ENCODE results near the gene ZNF628. TPM values are rescaled to one million over a fixed set of nuclear protein-coding genes. Genes with fewer than 3 reads are reported as not detected.

The ZNF628 gene
- polyA plus RNA-seq, 2 donors: 3.8 to 7.0 TPM

- Histone ChIP-seq H3K36me3 (ENCODE audit: control insufficient read depth in 2 of 2, insufficient read depth in 2 of 2, low read length in 1 of 2) (no peaks in the 10 kb centered on the region), H3K4me1 (ENCODE audit: control insufficient read depth in 2 of 2, insufficient read depth in 2 of 2, low read length in 1 of 2) (peaks cover 2 to 6% of the 10 kb centered on the region in 2 donors), H3K4me3 (ENCODE audit: low read depth in 1 of 2, low read length in 2 of 2) (no peak overlapping the region), H3K9me3 (ENCODE audit: control insufficient read depth in 2 of 2, insufficient read depth in 1 of 2, low read depth in 1 of 2, low read length in 1 of 2) (no peaks in the 10 kb centered on the region), H3K27ac (ENCODE audit: low read depth in 2 of 2, low read length in 1 of 2) (no peak overlapping the region), H3K27me3 (ENCODE audit: control insufficient read depth in 1 of 2, insufficient read depth in 2 of 2, low read length in 2 of 2) (no peaks in the 10 kb centered on the region)
- WGBS, 2 donors: 85 to 88% methylated on average over 11 of the region's 11 CpGs
These were observed 13.7 kb upstream of the ZNF628 start for GRCh38 chr19:55462722-55463121.

DNA sequence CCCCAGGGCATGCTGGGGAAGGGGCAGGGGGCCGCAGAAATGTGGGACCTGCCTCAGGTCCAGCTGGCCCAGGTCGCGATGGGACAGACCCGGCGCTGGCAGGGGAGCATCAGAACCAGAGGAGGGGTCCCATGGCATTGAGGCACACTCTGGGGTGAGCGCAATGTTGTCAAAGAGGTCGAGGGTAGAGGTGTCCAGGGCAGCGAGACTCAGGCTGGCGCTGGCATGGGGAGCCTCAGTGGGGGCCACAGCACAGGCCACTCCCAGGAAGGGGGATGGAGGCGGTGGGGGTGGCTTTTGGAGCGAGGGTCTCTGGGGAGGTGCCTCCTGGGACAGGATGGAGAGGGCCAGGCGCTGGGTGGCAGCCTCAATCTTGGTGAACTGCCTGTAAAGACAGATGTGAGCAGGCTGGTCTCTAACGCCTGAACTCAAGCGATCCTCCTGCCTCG, 12.8 kb upstream of the ZNF628 start:
- Histone ChIP-seq H3K27ac (ENCODE audit: low read depth in 2 of 2, low read length in 1 of 2) (no peak overlapping the region), H3K4me3 (ENCODE audit: low read depth in 1 of 2, low read length in 2 of 2) (no peak overlapping the region), H3K9me3 (ENCODE audit: control insufficient read depth in 2 of 2, insufficient read depth in 1 of 2, low read depth in 1 of 2, low read length in 1 of 2) (no peaks in the 10 kb centered on the region), H3K27me3 (ENCODE audit: control insufficient read depth in 1 of 2, insufficient read depth in 2 of 2, low read length in 2 of 2) (no peaks in the 10 kb centered on the region), H3K4me1 (ENCODE audit: control insufficient read depth in 2 of 2, insufficient read depth in 2 of 2, low read length in 1 of 2) (peaks cover 2 to 6% of the 10 kb centered on the region in 2 donors), H3K36me3 (ENCODE audit: control insufficient read depth in 2 of 2, insufficient read depth in 2 of 2, low read length in 1 of 2) (no peaks in the 10 kb centered on the region)
- 73 to 76% methylated on average over 15 of the region's 15 CpGs for WGBS, 2 donors

GRCh38 chr19:55464039-55464661, 12.3 kb upstream of the ZNF628 start:
- WGBS, 2 donors: 67 to 70% methylated on average over 23 of the region's 23 CpGs
- Histone ChIP-seq H3K9me3 (ENCODE audit: control insufficient read depth in 2 of 2, insufficient read depth in 1 of 2, low read depth in 1 of 2, low read length in 1 of 2) (no peaks in the 10 kb centered on the region), H3K27me3 (ENCODE audit: control insufficient read depth in 1 of 2, insufficient read depth in 2 of 2, low read length in 2 of 2) (no peaks in the 10 kb centered on the region), H3K36me3 (ENCODE audit: control insufficient read depth in 2 of 2, insufficient read depth in 2 of 2, low read length in 1 of 2) (no peaks in the 10 kb centered on the region), H3K4me1 (ENCODE audit: control insufficient read depth in 2 of 2, insufficient read depth in 2 of 2, low read length in 1 of 2) (peaks cover 2 to 6% of the 10 kb centered on the region in 2 donors), H3K27ac (ENCODE audit: low read depth in 2 of 2, low read length in 1 of 2) (no peak overlapping the region), H3K4me3 (ENCODE audit: low read depth in 1 of 2, low read length in 2 of 2) (no peak overlapping the region)

DNA sequence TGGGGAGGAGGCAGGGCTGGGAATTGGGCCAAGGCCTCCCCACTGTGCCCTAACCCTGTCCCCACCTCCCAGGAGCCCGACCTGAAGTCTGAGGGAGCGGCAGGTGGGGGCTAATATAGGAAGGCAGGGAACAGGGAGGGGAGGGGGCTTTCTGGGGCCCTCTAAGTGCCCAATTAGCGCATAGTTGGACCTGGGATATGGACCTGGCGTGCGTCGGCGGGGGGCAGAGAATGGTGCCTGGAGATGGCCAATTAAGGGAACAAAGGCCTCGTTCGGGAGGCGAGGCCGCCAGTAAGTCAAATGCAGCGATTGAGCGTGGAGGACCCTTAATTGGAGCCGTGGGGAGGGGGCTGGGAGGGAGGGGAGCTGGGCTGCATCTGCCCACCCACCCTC, 11.8 kb upstream of the ZNF628 start, which contains the start of gene C19orf85:
Gene C19orf85, minus strand, starts transcription at position 90 of the 393 bp plus-strand sequence. CDS start 197 bp downstream, outside the sequence.
- Histone ChIP-seq H3K4me3 (ENCODE audit: low read depth in 1 of 2, low read length in 2 of 2) (no peak within 1 kb of the TSS), H3K36me3 (ENCODE audit: control insufficient read depth in 2 of 2, insufficient read depth in 2 of 2, low read length in 1 of 2) (no peaks in the 10 kb centered on the region), H3K27me3 (ENCODE audit: control insufficient read depth in 1 of 2, insufficient read depth in 2 of 2, low read length in 2 of 2) (no peaks in the 10 kb centered on the region), H3K27ac (ENCODE audit: low read depth in 2 of 2, low read length in 1 of 2) (no peak within 1 kb of the TSS), H3K4me1 (ENCODE audit: control insufficient read depth in 2 of 2, insufficient read depth in 2 of 2, low read length in 1 of 2) (peaks cover 1 to 4% of the 10 kb centered on the region in 2 donors), H3K9me3 (ENCODE audit: control insufficient read depth in 2 of 2, insufficient read depth in 1 of 2, low read depth in 1 of 2, low read length in 1 of 2) (no peaks in the 10 kb centered on the region)
- 68 to 75% methylated on average over 14 of the region's 14 CpGs for WGBS, 2 donors

- no peaks in the 10 kb centered on the region for H3K9me3 ChIP-seq (ENCODE audit: control insufficient read depth in 2 of 2, insufficient read depth in 1 of 2, low read depth in 1 of 2, low read length in 1 of 2)
- H3K27me3 ChIP-seq (ENCODE audit: control insufficient read depth in 1 of 2, insufficient read depth in 2 of 2, low read length in 2 of 2): no peaks in the 10 kb centered on the region
- H3K27ac ChIP-seq (ENCODE audit: low read depth in 2 of 2, low read length in 1 of 2): no peak overlapping the region
- H3K4me3 ChIP-seq (ENCODE audit: low read depth in 1 of 2, low read length in 2 of 2): no peak overlapping the region
- 80 to 82% methylated on average over 11 of the region's 11 CpGs for whole genome bisulfite sequencing, 2 donors
- no peaks in the 10 kb centered on the region for H3K36me3 ChIP-seq (ENCODE audit: control insufficient read depth in 2 of 2, insufficient read depth in 2 of 2, low read length in 1 of 2)
- H3K4me1 ChIP-seq (ENCODE audit: control insufficient read depth in 2 of 2, insufficient read depth in 2 of 2, low read length in 1 of 2): peaks cover 0 to 2% of the 10 kb centered on the region in 2 donors
These were observed 10.8 kb upstream of the ZNF628 start for GRCh38 chr19:55465460-55466240.

DNA sequence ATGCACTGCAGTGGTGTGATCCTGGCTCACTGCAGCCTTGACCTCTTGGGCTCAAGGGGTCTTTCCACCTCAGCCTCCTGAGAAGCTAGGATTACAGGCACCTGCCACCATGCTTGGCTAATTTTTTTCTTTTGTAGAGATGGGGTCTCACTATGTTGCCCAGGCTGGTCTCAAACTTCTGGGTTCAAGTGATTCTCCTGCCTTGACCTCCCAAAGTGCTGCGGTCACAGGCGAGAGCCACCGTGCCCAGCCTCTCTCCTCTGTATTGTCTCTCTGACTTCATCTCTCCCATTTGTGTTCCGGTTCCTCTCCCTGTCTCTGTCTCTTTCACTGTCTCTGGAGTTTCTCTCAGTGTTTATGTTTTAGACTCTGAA, 10.2 kb upstream of the ZNF628 start:
- no peak overlapping the region for H3K4me3 ChIP-seq (ENCODE audit: low read depth in 1 of 2, low read length in 2 of 2)
- H3K27ac ChIP-seq (ENCODE audit: low read depth in 2 of 2, low read length in 1 of 2): no peak overlapping the region
- H3K27me3 ChIP-seq (ENCODE audit: control insufficient read depth in 1 of 2, insufficient read depth in 2 of 2, low read length in 2 of 2): no peaks in the 10 kb centered on the region
- no peaks in the 10 kb centered on the region for H3K9me3 ChIP-seq (ENCODE audit: control insufficient read depth in 2 of 2, insufficient read depth in 1 of 2, low read depth in 1 of 2, low read length in 1 of 2)
- 91 to 94% methylated on average over 4 of the region's 4 CpGs for WGBS, 2 donors
- no peaks in the 10 kb centered on the region for H3K36me3 ChIP-seq (ENCODE audit: control insufficient read depth in 2 of 2, insufficient read depth in 2 of 2, low read length in 1 of 2)
- H3K4me1 ChIP-seq (ENCODE audit: control insufficient read depth in 2 of 2, insufficient read depth in 2 of 2, low read length in 1 of 2): peaks cover 0 to 2% of the 10 kb centered on the region in 2 donors

GRCh38 chr19:55467236-55468053, 9.0 kb upstream of the ZNF628 start:
- Histone ChIP-seq H3K4me3 (ENCODE audit: low read depth in 1 of 2, low read length in 2 of 2) (no peak overlapping the region), H3K27me3 (ENCODE audit: control insufficient read depth in 1 of 2, insufficient read depth in 2 of 2, low read length in 2 of 2) (no peaks in the 10 kb centered on the region), H3K9me3 (ENCODE audit: control insufficient read depth in 2 of 2, insufficient read depth in 1 of 2, low read depth in 1 of 2, low read length in 1 of 2) (no peaks in the 10 kb centered on the region), H3K4me1 (ENCODE audit: control insufficient read depth in 2 of 2, insufficient read depth in 2 of 2, low read length in 1 of 2) (no peaks in the 10 kb centered on the region), H3K27ac (ENCODE audit: low read depth in 2 of 2, low read length in 1 of 2) (no peak overlapping the region), H3K36me3 (ENCODE audit: control insufficient read depth in 2 of 2, insufficient read depth in 2 of 2, low read length in 1 of 2) (no peaks in the 10 kb centered on the region)
- WGBS, 2 donors: 31 to 32% methylated on average over 29 of the region's 29 CpGs

DNA sequence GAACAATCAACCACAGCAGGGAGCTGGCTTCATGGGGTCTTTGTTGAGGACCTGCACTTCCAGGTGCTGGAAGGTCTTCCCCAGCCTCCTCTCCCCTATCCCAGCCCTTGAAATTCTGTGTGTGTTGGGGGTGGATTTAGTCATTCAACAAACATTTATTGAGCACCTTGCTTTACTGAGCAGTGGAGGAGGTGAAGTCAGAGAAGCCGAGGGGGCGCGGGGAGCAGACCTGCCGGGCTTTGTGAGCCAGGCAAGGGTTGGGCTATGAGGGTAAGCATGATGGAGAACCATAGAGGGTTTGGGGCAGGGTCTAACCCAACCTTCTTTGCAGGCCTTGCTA, 8.4 kb upstream of the ZNF628 start:
- Histone ChIP-seq H3K9me3 (ENCODE audit: control insufficient read depth in 2 of 2, insufficient read depth in 1 of 2, low read depth in 1 of 2, low read length in 1 of 2) (no peaks in the 10 kb centered on the region), H3K4me1 (ENCODE audit: control insufficient read depth in 2 of 2, insufficient read depth in 2 of 2, low read length in 1 of 2) (no peaks in the 10 kb centered on the region), H3K27ac (ENCODE audit: low read depth in 2 of 2, low read length in 1 of 2) (no peak overlapping the region), H3K36me3 (ENCODE audit: control insufficient read depth in 2 of 2, insufficient read depth in 2 of 2, low read length in 1 of 2) (no peaks in the 10 kb centered on the region), H3K4me3 (ENCODE audit: low read depth in 1 of 2, low read length in 2 of 2) (no peak overlapping the region), H3K27me3 (ENCODE audit: control insufficient read depth in 1 of 2, insufficient read depth in 2 of 2, low read length in 2 of 2) (no peaks in the 10 kb centered on the region)
- WGBS, 2 donors: 21 to 30% methylated on average over 4 of the region's 4 CpGs

DNA sequence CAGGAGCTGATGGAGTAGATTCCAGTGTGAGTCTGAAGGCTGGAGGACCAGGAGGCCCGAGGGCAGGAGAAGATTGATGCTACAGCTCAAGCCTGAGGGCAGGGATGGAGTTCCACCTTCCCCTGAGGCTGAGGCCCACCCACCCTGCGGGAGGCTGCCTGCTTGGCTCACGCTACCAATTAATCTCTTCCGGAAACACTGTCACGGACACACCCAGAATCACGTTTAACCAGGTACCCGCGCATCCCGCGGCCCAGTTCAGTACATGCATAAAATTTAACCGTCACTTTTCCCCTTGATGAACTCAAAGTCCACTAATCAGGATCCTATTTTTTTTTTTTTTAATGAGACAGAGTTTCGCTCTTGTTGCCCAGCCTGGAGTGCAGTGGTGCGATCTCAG, 5.2 kb upstream of the ZNF628 start:
- Histone ChIP-seq H3K9me3 (ENCODE audit: control insufficient read depth in 2 of 2, insufficient read depth in 1 of 2, low read depth in 1 of 2, low read length in 1 of 2) (no peaks in the 10 kb centered on the region), H3K4me3 (ENCODE audit: low read depth in 1 of 2, low read length in 2 of 2) (no peak overlapping the region), H3K27ac (ENCODE audit: low read depth in 2 of 2, low read length in 1 of 2) (no peak overlapping the region), H3K4me1 (ENCODE audit: control insufficient read depth in 2 of 2, insufficient read depth in 2 of 2, low read length in 1 of 2) (peaks cover 0 to 8% of the 10 kb centered on the region in 2 donors), H3K36me3 (ENCODE audit: control insufficient read depth in 2 of 2, insufficient read depth in 2 of 2, low read length in 1 of 2) (no peaks in the 10 kb centered on the region), H3K27me3 (ENCODE audit: control insufficient read depth in 1 of 2, insufficient read depth in 2 of 2, low read length in 2 of 2) (no peaks in the 10 kb centered on the region)
- WGBS, 2 donors: 55 to 60% methylated on average over 13 of the region's 13 CpGs
